Measurements from ENCODE around the gene DPYSL4. TPM values are rescaled to one million over a fixed set of nuclear protein-coding genes. Genes with fewer than 3 reads are reported as not detected.

Gene DPYSL4
- 0.98 and 5.3 TPM in 2 replicates for total RNA-seq

DNA sequence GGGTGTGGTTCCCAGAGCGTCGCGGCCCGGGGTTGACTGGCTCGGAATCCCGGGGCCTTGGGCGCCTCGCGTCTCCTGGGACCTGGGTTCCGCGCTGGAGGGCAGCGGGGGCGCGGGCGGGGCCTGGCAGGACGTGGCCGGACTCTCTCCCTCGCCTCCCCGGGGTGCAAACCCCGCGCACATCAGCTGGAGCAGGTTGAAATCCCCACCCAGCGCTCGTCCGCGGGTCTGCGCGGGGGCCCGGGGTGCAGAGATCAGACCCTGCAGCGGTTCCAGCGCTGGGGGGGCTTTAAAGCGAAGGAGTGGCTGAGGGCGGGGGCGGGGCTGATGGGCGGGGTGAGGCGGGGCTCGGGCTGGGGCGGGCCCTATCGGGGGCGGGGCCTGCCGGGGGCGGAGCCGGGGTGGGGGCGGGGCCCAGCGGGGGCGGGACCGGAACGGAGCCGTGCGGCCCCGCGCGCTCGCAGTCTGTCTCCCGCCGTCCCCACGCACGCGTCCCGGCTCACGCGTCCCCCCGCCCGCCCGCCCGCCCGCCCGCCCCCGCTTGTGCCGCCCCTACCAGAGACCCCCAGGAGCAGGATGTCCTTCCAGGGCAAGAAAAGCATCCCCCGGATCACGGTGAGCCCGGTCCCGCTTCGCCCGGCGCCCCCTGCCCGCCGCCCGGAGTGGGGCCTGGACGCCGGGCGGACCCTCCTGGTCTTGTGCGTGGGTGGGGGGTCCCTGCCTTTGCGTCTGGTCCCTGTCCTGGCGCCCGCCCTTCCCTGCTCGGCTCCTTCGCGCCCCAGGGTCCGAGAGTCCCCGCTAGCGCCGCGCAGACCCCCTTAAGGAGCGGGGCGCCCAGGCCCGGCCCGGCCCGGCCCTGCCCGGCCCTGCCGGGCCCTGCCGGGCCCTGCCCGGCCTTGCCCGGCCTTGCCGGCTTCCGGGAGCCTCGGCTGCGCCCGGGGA is at the start of gene DPYSL4:
Gene DPYSL4, plus strand, starts transcription at position 461 of the 942 bp plus-strand sequence. Its CDS starts 116 bp downstream, at position 577.

Other genes starting within 250 kb of the DPYSL4 start
- 37.3 and 44.9 TPM in 2 replicates for gene BNIP3, start 205.0 kb upstream of the DPYSL4 start, total RNA-seq
- gene JAKMIP3, start 121.0 kb upstream of the DPYSL4 start, total RNA-seq, result under 0.01 and 0.13 TPM in 2 replicates
- 13.0 and 13.1 TPM in 2 replicates for gene STK32C, start 121.0 kb downstream of the DPYSL4 start, total RNA-seq
- 5.1 and 7.1 TPM in 2 replicates for gene LRRC27, start 145.2 kb downstream of the DPYSL4 start, total RNA-seq
- 7.0 and 18.0 TPM in 2 replicates for gene PWWP2B, start 210.3 kb downstream of the DPYSL4 start, total RNA-seq

Measured in mesangial cell (primary cell).